GM10847 (cell line): ENCODE data around the gene GRPR.

Experiments used
- POLR2A ChIP-seq: IDR thresholded peaks from 2 replicates; pipeline ENCODE4 v1.6.1; 2011; ENCODE audit not compliant: insufficient read length; ENCODE audit errors: extremely low read depth

Gene GRPR

DNA sequence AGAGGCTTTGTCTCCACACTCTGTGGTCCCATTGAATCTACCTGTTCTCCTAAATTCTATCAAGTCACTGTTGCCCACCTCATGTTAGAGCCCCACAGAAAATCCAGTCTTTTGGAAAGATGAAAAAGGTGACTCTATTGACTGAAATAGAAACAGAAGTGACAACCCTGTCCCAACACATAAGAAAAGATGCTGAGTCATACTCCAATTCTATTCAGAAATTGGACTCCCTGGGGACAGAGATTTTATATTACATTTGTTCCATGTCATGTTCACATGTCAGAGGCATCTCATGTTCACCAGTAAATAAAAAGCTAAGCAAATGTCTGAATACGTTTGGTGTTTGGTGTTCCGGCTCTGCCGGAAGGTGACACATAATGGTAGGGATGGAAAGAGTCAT is 2.9 kb upstream of the GRPR start:
- TF ChIP-seq POLR2A = no peak

DNA sequence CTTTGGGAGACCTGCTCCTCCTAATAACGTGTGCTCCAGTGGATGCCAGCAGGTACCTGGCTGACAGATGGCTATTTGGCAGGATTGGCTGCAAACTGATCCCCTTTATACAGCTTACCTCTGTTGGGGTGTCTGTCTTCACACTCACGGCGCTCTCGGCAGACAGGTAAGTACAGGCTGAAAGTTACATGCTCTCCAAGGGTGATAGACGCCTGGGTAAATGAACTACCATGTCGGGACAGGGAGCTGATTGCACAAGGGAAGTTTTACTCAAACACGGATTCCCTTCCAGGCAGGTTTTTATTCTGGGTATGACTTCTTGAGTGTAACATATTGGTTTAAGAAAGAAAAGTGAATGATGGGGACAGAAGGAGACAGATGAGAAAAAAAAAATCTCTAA is 836 bp downstream of the GRPR start:
- no peak for TF ChIP-seq POLR2A

DNA sequence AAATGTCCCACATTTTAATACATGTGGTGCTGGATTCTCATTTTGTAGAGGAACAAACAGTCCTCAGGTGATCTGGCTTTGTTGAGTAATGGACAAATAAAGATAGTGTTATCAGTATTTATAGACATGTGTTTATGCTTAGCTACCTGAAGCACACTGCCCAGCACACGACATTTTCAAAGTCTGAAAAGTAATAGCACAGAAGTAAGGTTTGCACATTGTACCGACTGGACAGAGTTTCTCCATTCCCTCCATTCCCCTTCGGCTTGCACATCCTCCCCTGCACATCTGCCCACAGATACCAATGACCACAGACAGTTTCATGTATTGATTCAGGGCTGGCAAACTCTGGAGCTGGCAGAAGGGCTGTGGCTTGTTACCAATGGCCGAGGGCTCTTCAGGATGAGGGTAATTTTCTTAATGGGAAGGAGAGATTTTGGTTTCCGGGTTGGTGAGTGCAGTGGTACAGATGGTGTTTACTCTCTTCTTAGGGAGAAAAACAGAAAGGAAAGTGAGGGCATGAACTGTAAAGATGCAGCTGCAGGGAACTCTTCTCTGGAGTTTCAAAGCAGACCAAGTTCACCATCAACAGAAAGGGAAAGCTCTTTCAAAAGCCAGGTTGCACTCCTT is 2.3 kb downstream of the GRPR start:
- no peak for TF ChIP-seq POLR2A

DNA sequence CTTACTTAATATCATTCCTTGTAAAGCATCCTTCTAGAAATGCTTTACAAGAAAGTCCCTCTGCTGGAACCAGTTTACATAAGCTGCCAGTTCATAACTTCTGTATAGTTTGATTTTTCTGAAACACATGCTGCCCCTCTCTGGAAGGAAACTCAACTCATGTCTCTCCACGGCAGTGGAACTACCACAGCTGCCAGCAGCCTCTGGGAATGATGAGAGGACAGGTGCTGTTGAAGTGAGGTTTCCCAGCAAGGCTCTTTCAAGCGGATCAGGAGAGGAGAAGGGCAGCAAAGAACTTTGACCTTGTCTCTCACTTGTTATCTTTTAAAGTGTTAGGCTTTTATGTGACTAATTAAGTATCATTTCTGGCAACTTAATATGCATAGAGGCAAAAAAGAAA is 7.3 kb downstream of the GRPR start:
- no peak for TF ChIP-seq POLR2A

DNA sequence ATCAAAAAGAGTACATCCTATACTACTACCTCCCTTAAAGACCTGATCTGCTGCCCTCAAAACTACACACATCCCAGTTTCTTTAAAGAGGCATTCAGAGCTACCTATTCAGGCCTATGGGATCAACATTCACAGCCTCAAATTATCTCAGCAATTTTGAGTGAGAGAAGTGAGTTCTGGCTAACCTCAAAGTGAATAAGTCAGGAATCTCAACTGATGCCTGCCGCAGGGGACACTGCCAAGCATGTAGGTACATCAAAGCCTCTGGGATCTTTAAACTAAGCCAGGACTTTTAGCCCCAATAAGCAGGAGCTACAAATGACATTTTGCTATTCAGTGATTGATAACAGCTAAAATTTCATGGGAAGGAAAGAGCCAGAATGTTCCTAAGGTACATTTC is 11.6 kb downstream of the GRPR start:
- no peak for TF ChIP-seq POLR2A

DNA sequence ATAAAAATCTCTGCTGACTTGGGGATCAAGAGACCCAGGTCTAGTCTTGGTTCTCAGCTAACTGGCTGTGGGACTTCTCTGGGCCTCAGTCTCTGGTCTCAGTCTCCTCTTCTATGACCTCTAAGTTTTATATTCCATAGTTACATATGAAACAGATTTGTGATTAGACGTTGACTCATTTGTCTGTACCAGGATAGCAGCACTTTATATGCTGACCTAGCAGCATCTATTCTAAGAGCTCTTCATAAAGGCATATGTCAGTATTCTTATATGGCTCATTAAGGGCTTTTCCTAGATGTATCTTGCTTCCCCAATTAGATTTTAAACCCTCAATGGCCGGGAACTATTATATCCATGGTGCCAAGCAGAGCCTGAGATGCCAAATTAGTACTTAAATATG is 12.7 kb downstream of the GRPR start:
- TF ChIP-seq POLR2A = no peak

DNA sequence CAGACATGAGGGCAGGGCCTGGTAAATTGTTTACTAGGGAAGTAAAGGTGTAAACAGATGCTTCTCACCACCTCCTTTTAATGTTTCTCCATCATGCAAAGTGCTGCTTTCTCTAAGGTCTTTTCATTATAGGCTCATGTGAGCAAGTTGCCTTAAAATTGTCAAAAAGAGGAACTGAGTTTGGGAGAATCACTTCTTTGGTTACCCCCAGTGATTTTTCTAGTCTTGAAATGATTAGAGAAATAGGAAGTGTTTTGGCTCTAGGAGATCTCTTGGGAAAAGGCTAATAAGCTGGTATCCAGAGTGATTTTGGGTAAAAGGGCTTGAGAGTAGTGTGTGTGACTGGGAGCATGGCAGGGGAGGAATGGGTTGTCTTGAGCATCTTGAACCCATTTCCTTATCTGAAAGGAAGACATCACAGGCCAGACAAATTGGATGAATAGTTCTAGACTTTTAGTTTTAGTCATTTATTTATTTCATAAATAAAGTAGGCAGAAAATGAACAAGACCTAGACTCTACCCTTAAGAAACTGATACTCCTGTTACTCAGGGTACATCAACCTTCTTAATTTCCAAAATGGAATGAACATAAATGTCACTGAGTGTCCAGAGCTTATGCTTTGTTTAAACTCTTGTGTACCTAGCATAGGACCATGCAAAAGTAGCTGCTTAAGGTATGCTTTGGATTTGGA is 14.2 kb downstream of the GRPR start:
- TF ChIP-seq POLR2A = no peak

DNA sequence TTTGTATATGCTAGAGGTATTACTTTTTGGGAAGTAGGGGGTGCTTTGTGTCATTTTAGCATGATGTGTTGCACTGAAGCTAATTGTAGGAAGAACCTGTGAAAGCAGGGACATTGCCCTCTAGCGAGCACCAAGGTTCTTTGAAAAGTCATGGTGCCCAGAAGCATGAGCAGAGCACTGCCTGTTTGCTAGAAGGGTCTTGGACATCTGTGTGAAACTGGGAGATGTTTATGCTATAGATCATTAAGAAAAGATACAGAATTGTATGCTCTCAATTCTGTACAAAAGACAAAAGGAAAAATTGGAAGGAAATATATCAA is 14.7 kb downstream of the GRPR start:
- TF ChIP-seq POLR2A = no peak

DNA sequence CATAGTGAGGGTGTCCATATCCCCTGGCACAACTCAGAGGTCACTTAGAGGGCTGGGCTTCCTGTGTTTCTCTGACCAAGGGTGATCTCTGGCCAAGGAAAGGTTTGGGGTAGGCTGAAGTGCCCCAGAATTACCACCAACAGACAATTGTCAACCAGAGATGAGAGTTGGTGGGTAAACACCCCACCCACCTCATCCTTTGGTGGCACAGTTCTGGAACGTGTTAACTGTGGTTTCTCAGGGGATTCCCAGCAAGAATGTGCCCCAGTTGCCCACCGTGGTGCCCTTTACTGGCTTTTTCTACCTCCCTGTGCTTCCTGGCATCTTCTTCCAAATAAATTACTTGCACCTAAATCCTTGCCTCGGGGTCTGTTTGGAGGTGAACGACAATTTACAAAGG is 17.1 kb downstream of the GRPR start:
- no peak for TF ChIP-seq POLR2A

DNA sequence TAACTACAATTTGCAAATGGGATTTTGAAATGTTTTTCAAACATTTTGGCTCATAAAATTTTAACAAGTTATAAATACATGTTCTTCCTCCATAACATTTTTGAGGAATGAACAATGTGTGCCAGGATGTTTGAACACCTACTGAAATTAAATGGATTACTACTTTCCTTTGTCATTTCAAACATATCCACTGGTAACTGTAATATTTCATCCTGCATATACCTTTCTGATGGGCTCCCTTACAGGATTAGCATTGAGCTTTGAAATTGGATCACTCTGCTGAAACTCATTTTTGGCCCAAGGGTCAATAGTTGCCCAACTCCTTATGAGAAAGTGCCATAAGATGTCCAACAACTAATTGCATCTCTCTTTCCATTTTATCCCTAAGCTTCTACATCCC is 17.6 kb downstream of the GRPR start:
- no peak for TF ChIP-seq POLR2A

DNA sequence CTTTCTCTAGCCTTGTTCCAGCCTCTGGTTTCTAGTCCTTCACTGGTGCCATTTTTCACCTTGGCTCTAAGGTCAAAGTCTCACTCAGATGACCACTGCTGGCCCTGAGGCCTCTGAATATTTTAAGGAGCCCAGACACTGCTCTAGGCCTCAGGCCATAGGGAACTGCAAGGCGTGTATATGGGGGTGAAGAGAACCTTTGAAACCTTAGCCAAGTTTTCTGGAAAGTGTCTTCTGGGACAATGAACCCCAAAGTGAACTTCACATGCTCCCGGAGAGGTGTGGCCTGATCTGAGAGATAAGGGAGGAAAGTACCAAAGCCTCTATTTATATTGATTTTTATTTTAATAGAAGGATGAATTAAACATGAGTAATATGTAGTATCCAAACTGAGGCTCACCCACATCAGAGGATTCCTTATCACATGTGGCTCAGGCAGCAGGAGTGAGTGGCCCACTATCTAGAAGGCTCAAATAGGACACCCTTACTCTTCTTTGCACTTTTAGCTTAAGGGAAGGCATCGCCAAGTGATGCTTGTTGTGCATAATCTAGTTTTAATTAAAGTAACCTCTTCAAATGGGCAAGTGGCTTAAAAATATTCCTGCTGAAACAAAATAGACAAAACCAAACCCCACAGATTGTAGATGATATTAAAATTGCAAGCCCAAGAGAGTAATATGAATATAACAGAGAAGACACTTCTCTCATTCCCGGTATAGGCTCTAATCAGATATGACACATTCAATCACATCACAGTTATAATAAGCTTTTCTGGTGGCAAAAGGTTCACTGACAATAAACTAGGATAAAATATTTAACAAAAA is 18.3 kb downstream of the GRPR start:
- no peak for TF ChIP-seq POLR2A

DNA sequence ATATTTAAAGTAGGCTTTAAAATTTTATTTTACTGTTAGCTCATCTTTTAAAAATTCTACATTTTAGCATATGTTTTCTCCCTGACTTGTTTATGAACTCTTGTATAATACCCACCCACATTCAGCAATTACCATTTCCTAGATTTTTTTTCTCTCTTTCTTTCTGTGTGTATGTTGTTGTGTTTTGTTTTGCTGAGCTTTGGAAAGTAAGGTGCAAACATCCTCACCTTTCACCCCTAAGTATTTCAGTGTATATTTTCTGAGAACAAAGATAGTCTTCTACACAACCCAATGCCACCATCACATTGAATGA is 18.8 kb downstream of the GRPR start:
- no peak for TF ChIP-seq POLR2A

DNA sequence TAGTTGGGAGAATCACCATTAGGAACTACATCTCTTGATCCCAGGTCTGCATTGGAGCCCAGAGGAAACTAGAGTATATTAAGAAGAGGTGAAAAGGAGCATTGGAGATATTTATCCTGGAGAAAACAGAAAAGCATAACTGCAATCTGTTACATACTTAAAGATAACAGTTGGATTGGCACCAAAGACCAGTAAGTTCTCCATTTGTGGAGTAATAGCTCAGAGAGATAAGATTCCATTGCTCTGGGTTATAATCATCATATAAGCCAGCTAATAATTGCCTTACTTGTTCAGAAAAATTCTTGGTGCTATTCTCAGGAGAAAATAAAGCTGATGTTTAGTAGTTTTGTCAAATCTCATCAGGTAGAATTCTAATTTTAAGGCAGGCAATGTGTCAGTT is 20.6 kb downstream of the GRPR start:
- no peak for TF ChIP-seq POLR2A

DNA sequence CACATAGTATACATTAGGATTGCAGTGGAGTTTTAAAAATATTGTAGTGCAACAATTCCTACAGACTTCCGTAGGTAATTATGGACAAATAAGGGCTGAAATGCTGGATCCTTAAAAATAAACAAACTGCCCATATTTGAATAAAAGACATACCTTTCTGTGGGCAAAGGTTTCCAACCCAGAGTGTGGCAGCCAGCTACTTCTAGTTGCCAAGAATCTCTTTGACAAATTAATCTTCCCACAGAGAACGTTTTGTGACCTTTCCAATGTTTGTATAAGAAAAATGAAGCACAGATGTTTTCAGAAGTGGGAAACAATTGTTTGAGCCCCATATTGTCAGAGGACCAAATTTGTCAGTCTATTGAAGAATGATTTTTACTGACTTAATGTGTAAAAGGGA is 21.1 kb downstream of the GRPR start:
- no peak for TF ChIP-seq POLR2A

DNA sequence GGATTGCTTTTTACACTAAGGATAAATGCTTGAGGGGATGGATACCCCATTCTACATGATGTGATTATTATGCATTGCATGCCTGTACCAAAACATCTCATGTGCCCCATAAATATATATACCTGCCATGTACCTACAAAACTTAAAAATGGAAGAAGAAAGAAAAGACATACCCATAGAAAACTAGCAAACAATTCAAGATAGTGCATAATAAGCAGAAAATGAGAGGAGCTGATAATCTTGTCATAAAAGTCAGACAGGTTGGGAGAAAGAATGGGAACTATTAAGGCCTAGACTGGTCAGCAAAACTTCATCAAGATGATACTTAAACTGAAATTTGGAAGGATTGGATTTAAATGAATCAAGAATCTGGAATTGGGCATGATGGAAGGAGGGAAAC is 22.3 kb downstream of the GRPR start:
- no peak for TF ChIP-seq POLR2A

DNA sequence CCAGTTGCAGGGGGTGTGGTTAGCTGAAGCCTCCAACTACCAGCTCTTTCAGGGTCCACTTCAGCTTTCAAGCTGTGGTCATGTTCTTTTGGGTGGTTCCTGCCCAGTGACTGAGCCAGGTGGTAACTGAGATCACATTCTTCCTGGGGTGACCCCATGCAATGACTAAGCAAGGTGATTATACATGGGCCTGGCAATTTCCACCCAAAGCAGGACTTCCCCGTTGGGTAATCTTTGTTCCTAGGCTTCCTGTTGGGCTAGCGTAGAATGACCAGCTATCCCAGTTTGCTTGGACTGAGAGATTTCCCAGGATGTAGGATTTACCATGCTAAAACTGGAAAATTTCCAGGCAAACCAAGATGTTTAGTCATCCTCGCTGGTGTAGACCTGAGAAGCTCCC is 25.5 kb downstream of the GRPR start:
- no peak for TF ChIP-seq POLR2A
